Measurements from ENCODE around the gene CCDC85B.

CCDC85B gene

GRCh38 chr11:65869643-65870306, 20.7 kb upstream of the CCDC85B start:
- DNase-seq = no peak

DNA sequence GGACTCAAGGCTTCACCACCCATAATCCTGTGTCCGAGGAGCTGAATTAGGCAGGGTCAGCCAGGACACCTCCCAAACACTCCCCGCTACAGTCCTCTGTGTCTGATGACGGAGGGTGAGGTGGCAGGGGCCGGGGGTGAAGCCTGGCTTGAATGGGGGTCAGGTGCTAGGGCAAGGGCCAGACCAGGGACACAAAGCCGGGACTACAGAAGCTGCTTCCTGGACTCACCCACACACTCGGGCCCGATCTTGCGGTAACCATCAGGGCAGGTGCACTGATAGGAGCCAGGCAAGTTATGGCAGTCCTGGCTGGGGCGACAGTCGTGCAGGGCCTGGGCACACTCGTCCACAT, 20.2 kb upstream of the CCDC85B start:
- DNase-seq = no peak

GRCh38 chr11:65870706-65871681, 19.5 kb upstream of the CCDC85B start:
- peak; percentile 29 for DNase-seq

- peak; percentile 59 for DNase-seq
Observed at GRCh38 chr11:65871811-65872548, 18.5 kb upstream of the CCDC85B start.

- DNase-seq = peak; percentile 58
Observed at GRCh38 chr11:65872586-65873317, 17.7 kb upstream of the CCDC85B start, which contains the start of gene EFEMP2. Gene EFEMP2, minus strand, starts transcription at chr11:65872800. Its CDS starts 446 bp downstream, at chr11:65872354.

DNA sequence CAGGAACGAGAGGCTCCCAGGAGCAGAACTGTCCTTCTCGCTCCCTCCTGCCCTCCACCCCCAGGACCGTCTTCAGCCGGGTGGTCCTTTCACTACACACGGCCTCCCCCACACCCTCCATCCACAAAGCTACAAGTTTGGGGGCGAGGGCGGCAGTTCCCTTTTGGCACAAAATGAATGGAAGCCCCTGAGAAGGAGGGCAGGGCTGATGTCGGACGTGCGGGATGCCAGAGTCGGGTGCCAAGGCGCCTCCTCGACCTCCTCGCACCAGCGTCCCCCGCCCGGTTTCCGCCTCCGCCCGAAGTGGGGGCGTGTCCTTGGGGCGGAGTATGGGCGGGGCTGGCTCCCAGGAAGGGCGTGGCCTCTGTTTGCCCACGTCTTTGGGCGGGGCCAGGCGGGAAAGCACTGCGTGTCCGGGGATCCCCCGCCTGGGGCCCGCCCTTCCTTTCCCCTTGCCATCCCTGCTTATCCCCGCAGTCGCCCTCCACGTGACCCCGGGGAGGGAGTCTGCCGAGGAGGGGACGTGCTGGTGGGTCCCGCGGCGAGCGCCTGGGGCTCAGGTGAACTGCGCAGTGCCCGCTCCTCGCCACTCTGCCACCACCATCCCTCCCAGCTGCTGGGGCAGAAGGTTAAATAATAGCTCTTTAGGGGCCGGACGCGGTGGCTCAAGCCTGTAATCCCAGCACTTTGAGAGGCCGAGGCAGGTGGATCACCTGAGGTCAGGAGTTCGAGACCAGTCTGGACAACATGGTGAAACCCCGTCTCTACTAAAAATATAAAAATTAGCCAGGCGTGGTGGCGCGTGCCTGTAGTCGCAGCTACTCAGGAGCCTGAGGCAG, 16.9 kb upstream of the CCDC85B start:
- peak; percentile 96 for DNase-seq

GRCh38 chr11:65879617-65880016, 10.9 kb upstream of the CCDC85B start, which contains the start of gene CTSW:
Gene CTSW, plus strand, starts transcription at chr11:65879837. Its CDS starts 18 bp downstream, at chr11:65879855.
- no peak for DNase-seq

GRCh38 chr11:65880027-65880426, 10.4 kb upstream of the CCDC85B start:
- DNase-seq = no peak

- DNase-seq = no peak
Observed at GRCh38 chr11:65880844-65881421, 9.5 kb upstream of the CCDC85B start.

GRCh38 chr11:65882120-65883057, 8.1 kb upstream of the CCDC85B start:
- no peak for DNase-seq

GRCh38 chr11:65883058-65883761, 7.3 kb upstream of the CCDC85B start:
- DNase-seq = no peak

- no peak for DNase-seq
Observed at GRCh38 chr11:65883786-65884715, 6.4 kb upstream of the CCDC85B start.

GRCh38 chr11:65884716-65885092, 5.8 kb upstream of the CCDC85B start:
- DNase-seq = peak; percentile 72

- DNase-seq = no peak
Observed at GRCh38 chr11:65885231-65885630, 5.2 kb upstream of the CCDC85B start.

- DNase-seq = no peak
Observed at GRCh38 chr11:65885808-65886536, 4.5 kb upstream of the CCDC85B start.

GRCh38 chr11:65886826-65887722, 3.4 kb upstream of the CCDC85B start:
- no peak for DNase-seq

All from T1000 (cell line).